Measurements from ENCODE around the gene ATP6V1G3. TPM values are rescaled to one million over a fixed set of nuclear protein-coding genes. Genes with fewer than 3 reads are reported as not detected.

Gene ATP6V1G3
- total and polyA plus RNA-seq, 2 donors (not counting 1 experiment from before 2014, with no cell fraction given), result not detected

- no peak overlapping the region for H2AFZ ChIP-seq (ENCODE audit: low read length)
- H3K4me2 ChIP-seq (ENCODE audit: extremely low read depth, insufficient read depth, low read length), result no peak overlapping the region
- H3K27ac ChIP-seq (ENCODE audit: insufficient read depth, low read length), result no peak overlapping the region
- no peak for TF ChIP-seq EZH2 (IDR thresholded peaks at IDR 0.05; ENCODE audit: low read length, missing control alignments)
- no peak for TF ChIP-seq CTCF (conservative IDR thresholded peaks at IDR 0.05 in 1 of 2, IDR thresholded peaks at IDR 0.05 in 1 of 2; ENCODE audit: low read depth in 1 of 2, low read length in 2 of 2)
- H3K4me1 ChIP-seq (ENCODE audit: control insufficient read depth, extremely low read depth, insufficient read depth, low read length), result no peaks in the 10 kb centered on the region
- H3K79me2 ChIP-seq (ENCODE audit: control insufficient read depth, insufficient read depth, low read length), result no peaks in the 10 kb centered on the region
- no peaks in the 10 kb centered on the region for H3K27me3 ChIP-seq (ENCODE audit: control insufficient read depth, insufficient read depth, low read length)
- no peak overlapping the region for H3K4me3 ChIP-seq (replicated peaks in 1 of 4; ENCODE audit: control extremely low read depth in 1 of 4, insufficient read depth in 1 of 4, low read depth in 3 of 4, low read length in 4 of 4)
- DNase-seq (ENCODE audit: low read depth in 2 of 2), result no peak
- H3K9me3 ChIP-seq (ENCODE audit: control insufficient read depth, insufficient read depth, low read depth, low read length), result no peaks in the 10 kb centered on the region
- H4K20me1 ChIP-seq (ENCODE audit: control insufficient read depth, extremely low read depth, insufficient read depth, low read length), result no peaks in the 10 kb centered on the region
- H3K36me3 ChIP-seq (ENCODE audit: control insufficient read depth, insufficient read depth, low read length), result no peaks in the 10 kb centered on the region
- no peak overlapping the region for H3K9ac ChIP-seq (ENCODE audit: insufficient read depth, low read length)
Measured at GRCh38 chr1:198483645-198484044, 56.8 kb downstream of the ATP6V1G3 start.

GRCh38 chr1:198483006-198483405 is 57.5 kb downstream of the ATP6V1G3 start:
- Histone ChIP-seq H3K9ac (ENCODE audit: insufficient read depth, low read length) (no peak overlapping the region), H2AFZ (ENCODE audit: low read length) (no peak overlapping the region), H3K36me3 (ENCODE audit: control insufficient read depth, insufficient read depth, low read length) (no peaks in the 10 kb centered on the region), H3K4me2 (ENCODE audit: extremely low read depth, insufficient read depth, low read length) (no peak overlapping the region), H3K27ac (ENCODE audit: insufficient read depth, low read length) (no peak overlapping the region), H3K27me3 (ENCODE audit: control insufficient read depth, insufficient read depth, low read length) (no peaks in the 10 kb centered on the region), H3K4me3 (replicated peaks in 1 of 4; ENCODE audit: control extremely low read depth in 1 of 4, insufficient read depth in 1 of 4, low read depth in 3 of 4, low read length in 4 of 4) (no peak overlapping the region), H3K9me3 (ENCODE audit: control insufficient read depth, insufficient read depth, low read depth, low read length) (no peaks in the 10 kb centered on the region), H3K79me2 (ENCODE audit: control insufficient read depth, insufficient read depth, low read length) (no peaks in the 10 kb centered on the region), H3K4me1 (ENCODE audit: control insufficient read depth, extremely low read depth, insufficient read depth, low read length) (no peaks in the 10 kb centered on the region), H4K20me1 (ENCODE audit: control insufficient read depth, extremely low read depth, insufficient read depth, low read length) (no peaks in the 10 kb centered on the region)
- no peak for DNase-seq (ENCODE audit: low read depth in 2 of 2)
- TF ChIP-seq EZH2 (IDR thresholded peaks at IDR 0.05; ENCODE audit: low read length, missing control alignments), result no peak
- no peak for TF ChIP-seq CTCF (conservative IDR thresholded peaks at IDR 0.05 in 1 of 2, IDR thresholded peaks at IDR 0.05 in 1 of 2; ENCODE audit: low read depth in 1 of 2, low read length in 2 of 2)

GRCh38 chr1:198481661-198482060 is 58.8 kb downstream of the ATP6V1G3 start:
- Histone ChIP-seq H4K20me1 (ENCODE audit: control insufficient read depth, extremely low read depth, insufficient read depth, low read length) (no peaks in the 10 kb centered on the region), H3K9ac (ENCODE audit: insufficient read depth, low read length) (no peak overlapping the region), H2AFZ (ENCODE audit: low read length) (no peak overlapping the region), H3K9me3 (ENCODE audit: control insufficient read depth, insufficient read depth, low read depth, low read length) (no peaks in the 10 kb centered on the region), H3K36me3 (ENCODE audit: control insufficient read depth, insufficient read depth, low read length) (no peaks in the 10 kb centered on the region), H3K27ac (ENCODE audit: insufficient read depth, low read length) (no peak overlapping the region), H3K27me3 (ENCODE audit: control insufficient read depth, insufficient read depth, low read length) (no peaks in the 10 kb centered on the region), H3K4me2 (ENCODE audit: extremely low read depth, insufficient read depth, low read length) (no peak overlapping the region), H3K4me3 (replicated peaks in 1 of 4; ENCODE audit: control extremely low read depth in 1 of 4, insufficient read depth in 1 of 4, low read depth in 3 of 4, low read length in 4 of 4) (no peak overlapping the region), H3K79me2 (ENCODE audit: control insufficient read depth, insufficient read depth, low read length) (no peaks in the 10 kb centered on the region), H3K4me1 (ENCODE audit: control insufficient read depth, extremely low read depth, insufficient read depth, low read length) (no peaks in the 10 kb centered on the region)
- DNase-seq (ENCODE audit: low read depth in 2 of 2), result no peak
- TF ChIP-seq CTCF (conservative IDR thresholded peaks at IDR 0.05 in 1 of 2, IDR thresholded peaks at IDR 0.05 in 1 of 2; ENCODE audit: low read depth in 1 of 2, low read length in 2 of 2) (no peak), EZH2 (IDR thresholded peaks at IDR 0.05; ENCODE audit: low read length, missing control alignments) (no peak)

Measured in fibroblast of lung (primary cell).